GM23338 (cell line): ENCODE measurements around the gene SRMS. TPM values are rescaled to one million over a fixed set of nuclear protein-coding genes. Genes with fewer than 3 reads are reported as not detected.

ENCODE experiments used
- ATAC-seq: fragments of 200-7000 bp; cut with Tn5 transposase; 3 replicates; pipeline ENCODE4 v1.9.1; 2020
- DNase-seq: peaks from one replicate; pipeline ENCODE4 v3.0.0-alpha.2; 2015; ENCODE audit warnings: low spot score
- H2AFZ ChIP-seq: fragments of 200-600 bp; sonication (generic); 2 replicates; pipeline ENCODE4 v1.8.0; 2016; ENCODE audit warnings: antibody characterized with exemption, mild to moderate bottlenecking, moderate library complexity
- H3F3A ChIP-seq: fragments of 200-600 bp; sonication (generic); replicated peaks from 2 replicates; pipeline ENCODE4 v1.8.0; 2017; ENCODE audit warnings: antibody characterized with exemption, mixed run types, low read depth
- H3K27ac ChIP-seq: fragments of 200-600 bp; sonication (generic); 2 replicates; pipeline ENCODE4 v1.6.1; 2016; ENCODE audit warnings: low read depth
- H3K27me3 ChIP-seq: fragments of 200-600 bp; sonication (generic); 2 replicates; pipeline ENCODE4 v1.8.0; 2016; ENCODE audit warnings: mild to moderate bottlenecking, mixed run types, moderate library complexity; ENCODE audit not compliant: insufficient read depth
- H3K36me3 ChIP-seq: fragments of 200-600 bp; sonication (generic); 2 replicates; pipeline ENCODE4 v1.8.0; 2016; ENCODE audit warnings: mild to moderate bottlenecking; ENCODE audit not compliant: insufficient read depth
- H3K4me1 ChIP-seq: fragments of 200-600 bp; sonication (generic); 2 replicates; pipeline ENCODE4 v1.8.0; 2016; ENCODE audit warnings: mild to moderate bottlenecking, moderate library complexity; ENCODE audit not compliant: insufficient read depth
- H3K4me2 ChIP-seq: fragments of 200-600 bp; sonication (generic); 2 replicates; pipeline ENCODE4 v1.7.1; 2017; ENCODE audit warnings: mixed run types
- H3K4me3 ChIP-seq: fragments of 200-600 bp; sonication (generic); 2 replicates; pipeline ENCODE4 v1.6.1; 2016; ENCODE audit warnings: mixed run types
- H3K79me2 ChIP-seq: fragments of 200-600 bp; sonication (generic); replicated peaks from 2 replicates; pipeline ENCODE4 v1.8.0; 2017; ENCODE audit warnings: mild to moderate bottlenecking; ENCODE audit not compliant: insufficient read depth
- H3K9me2 ChIP-seq: fragments of 200-600 bp; sonication (generic); 2 replicates; pipeline ENCODE4 v1.8.0; 2017; ENCODE audit not compliant: insufficient read depth
- H4K20me1 ChIP-seq: fragments of 200-600 bp; sonication (generic); replicated peaks from 2 replicates; pipeline ENCODE4 v1.8.0; 2017; ENCODE audit warnings: mild to moderate bottlenecking; ENCODE audit not compliant: insufficient read depth
- H3K27ac Mint-ChIP-seq: 2 replicates; pipeline ENCODE4 v1.8.0; 2020; ENCODE audit warnings: inconsistent platforms, mild to moderate bottlenecking, moderate library complexity, mixed read lengths
- H3K27me3 Mint-ChIP-seq: 3 replicates; pipeline ENCODE4 v1.8.0; 2022; ENCODE audit warnings: low read depth, mild to moderate bottlenecking, moderate library complexity, mixed read lengths, inconsistent platforms; ENCODE audit not compliant: insufficient read depth, poor library complexity
- H3K36me3 Mint-ChIP-seq: 3 replicates; pipeline ENCODE4 v1.8.0; 2021; ENCODE audit warnings: low read depth, mild to moderate bottlenecking, inconsistent platforms, moderate library complexity, mixed read lengths
- H3K4me1 Mint-ChIP-seq: 3 replicates; pipeline ENCODE4 v1.8.0; 2020; ENCODE audit warnings: mild to moderate bottlenecking, inconsistent platforms, mixed read lengths
- H3K4me3 Mint-ChIP-seq: 3 replicates; pipeline ENCODE4 v1.8.0; 2021; ENCODE audit warnings: moderate library complexity, mild to moderate bottlenecking, inconsistent platforms, mixed read lengths
- H3K9me3 Mint-ChIP-seq: 3 replicates; pipeline ENCODE4 v1.8.0; 2020; ENCODE audit warnings: moderate library complexity, mild to moderate bottlenecking, inconsistent platforms, mixed read lengths
- CREB1 ChIP-seq: fragments of 250-450 bp; sonication (Bioruptor Pico); IDR thresholded peaks from 2 replicates; pipeline ENCODE4 v1.5.0; 2020; ENCODE audit warnings: low read depth, mild to moderate bottlenecking, moderate library complexity
- CTCF ChIP-seq, 2 experiments: fragments of 200-600 bp in 1 of 2; sonication (generic) in 1 of 2; conservative IDR thresholded peaks; 2 replicates each; pipeline versions ENCODE4 v1.5.1 to v1.6.1; 2016 to 2017; ENCODE audit warnings: antibody characterized with exemption in 2 of 2, low read depth in 2 of 2, mild to moderate bottlenecking in 2 of 2, moderate library complexity in 1 of 2
- EZH2phosphoT487 ChIP-seq: fragments of 200-600 bp; sonication (generic); IDR thresholded peaks from one replicate; pipeline ENCODE4 v1.8.1; 2018; ENCODE audit warnings: antibody characterized with exemption; ENCODE audit not compliant: unreplicated experiment
- JUNB ChIP-seq: IDR thresholded peaks from one replicate; pipeline ENCODE4 v1.6.1; 2016; ENCODE audit warnings: antibody characterized with exemption; ENCODE audit not compliant: unreplicated experiment
- NANOG ChIP-seq: IDR thresholded peaks from 2 replicates; pipeline ENCODE4 v1.6.1; 2016; ENCODE audit warnings: antibody characterized with exemption, borderline replicate concordance
- ZNF114 ChIP-seq: fragments of 250-450 bp; sonication (Bioruptor Pico); IDR thresholded peaks from 2 replicates; pipeline ENCODE4 v1.5.0; 2020; ENCODE audit warnings: mild to moderate bottlenecking, moderate library complexity
- ZNF331 ChIP-seq: fragments of 250-450 bp; sonication (Bioruptor Pico); IDR thresholded peaks from 2 replicates; pipeline ENCODE4 v1.5.0; 2020; ENCODE audit warnings: low read depth, mild to moderate bottlenecking, moderate library complexity
- ZNF462 ChIP-seq: fragments of 250-450 bp; sonication (Bioruptor Pico); IDR thresholded peaks from 2 replicates; pipeline ENCODE4 v1.5.0; 2020; ENCODE audit warnings: mild to moderate bottlenecking, moderate library complexity
- polyA plus RNA-seq: library from polyadenylated mRNA; unstranded; fragments of >200 nt; fragmentation: Nextera tagmentation; extraction: Ambion mirVana; gene quantifications from 2 replicates; pipeline ENCODE4 v1.2.1, GENCODE V29; 2016
- total RNA-seq: library from RNA; depleted of rRNA; stranded (reverse); fragments of >200 nt; shearing (Covaris generic); gene quantifications from 2 replicates; pipeline ENCODE4 v1.2.3, GENCODE V29; 2014

SRMS gene
- total and polyA plus RNA-seq, 2 experiments from 2014 or later: 0.23 to 0.59 TPM

- H3K27ac ChIP-seq: no peak overlapping the region
- ATAC-seq: peak; percentile 18
- DNase-seq: peak; percentile 47
Measured at GRCh38 chr20:63572788-63573646, 25.5 kb upstream of the SRMS start.

GRCh38 chr20:63572071-63572787 is 24.7 kb upstream of the SRMS start:
- Histone ChIP-seq H4K20me1 (no peaks in the 10 kb centered on the region), H3K4me2 (no peak overlapping the region), H3K4me1 (no peaks in the 10 kb centered on the region; the same call in 1 of the 2 replicates), H3K27me3 (no peaks in the 10 kb centered on the region), H3K9me2 (no peaks in the 10 kb centered on the region), H2AFZ (no peak overlapping the region), H3K79me2 (no peaks in the 10 kb centered on the region), H3K4me3 (no peak overlapping the region), H3K36me3 (no peaks in the 10 kb centered on the region), H3K27ac (no peak overlapping the region), H3F3A (0 out of 2 replicates have a peak, but pooled peaks cover 7% of the 10 kb centered on the region)
- no peaks in the 10 kb centered on the region for H3K36me3 Mint-ChIP-seq
- H3K4me3 Mint-ChIP-seq: no peak overlapping the region
- no peak for ATAC-seq
- H3K27ac Mint-ChIP-seq: no peak overlapping the region
- DNase-seq: no peak
- H3K4me1 Mint-ChIP-seq: no peaks in the 10 kb centered on the region
- no peaks in the 10 kb centered on the region for H3K27me3 Mint-ChIP-seq
- H3K9me3 Mint-ChIP-seq: no peaks in the 10 kb centered on the region
- TF ChIP-seq ZNF114 (CRISPR knock-in tag) (no peak), EZH2phosphoT487 (no peak), ZNF462 (CRISPR knock-in tag) (no peak), CREB1 (CRISPR knock-in tag) (no peak), NANOG (no peak), ZNF331 (no peak), JUNB (no peak)

More at GRCh38 chr20:63572788-63573646, 25.5 kb upstream of the SRMS start:
- Histone ChIP-seq H3K79me2 (no peaks in the 10 kb centered on the region), H3K4me1 (no peaks in the 10 kb centered on the region; the same call in 1 of the 2 replicates), H3K27me3 (no peaks in the 10 kb centered on the region), H4K20me1 (no peaks in the 10 kb centered on the region), H3K36me3 (no peaks in the 10 kb centered on the region), H2AFZ (no peak overlapping the region), H3K9me2 (no peaks in the 10 kb centered on the region), H3K4me2 (peak overlapping the region; percentile 84), H3K4me3 (peak overlapping the region; percentile 64), H3F3A (0 out of 2 replicates have a peak, but pooled peaks cover 7% of the 10 kb centered on the region)
- Mint-ChIP-seq H3K27me3 (no peaks in the 10 kb centered on the region), H3K4me1 (no peaks in the 10 kb centered on the region), H3K36me3 (no peaks in the 10 kb centered on the region), H3K4me3 (peak overlapping the region; percentile 77), H3K9me3 (no peaks in the 10 kb centered on the region), H3K27ac (no peak overlapping the region)
- TF ChIP-seq NANOG (no peak), CTCF (conservative IDR thresholded peaks at IDR 0.05; ENCODE audit: low read depth in 2 of 2) (peak; percentile 17 to 31; a peak in 2 of 4 replicates), EZH2phosphoT487 (no peak)
